ENCODE results near the gene ZNF831. TPM values are rescaled to one million over a fixed set of nuclear protein-coding genes. Genes with fewer than 3 reads are reported as not detected.

Gene ZNF831
- total and polyA plus RNA-seq, 11 donors, result 0.02 to 0.77 (median 0.06) TPM; not detected in 2

DNA sequence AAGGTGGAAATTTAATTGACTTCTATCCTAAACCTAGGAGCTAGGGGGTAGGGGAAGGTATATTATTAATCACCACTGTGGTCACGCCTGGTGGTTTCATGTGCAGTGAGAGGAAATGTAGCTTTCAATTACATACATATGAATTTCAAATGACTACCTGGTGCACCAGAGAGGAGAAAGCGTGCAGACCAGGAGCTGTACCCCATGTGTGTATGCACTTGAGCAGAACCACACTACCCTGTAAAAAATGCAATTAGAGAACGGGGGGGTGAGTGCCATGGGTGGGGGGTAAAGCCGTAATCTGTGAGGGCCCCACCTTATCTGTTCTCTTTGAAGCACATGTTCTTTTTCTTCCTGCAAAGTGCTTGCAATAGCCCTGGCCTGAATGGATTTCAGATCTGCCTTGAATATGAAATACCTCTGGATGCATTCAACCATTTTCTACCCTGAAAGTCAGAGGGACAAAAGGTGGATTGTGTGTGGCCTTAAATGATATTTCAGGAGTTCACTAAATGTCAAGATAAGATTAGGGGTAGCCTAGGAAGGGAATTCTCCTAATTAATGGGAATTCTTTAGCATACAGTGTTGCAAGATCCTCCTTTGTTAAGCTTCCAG is 105.9 kb downstream of the ZNF831 start:
- H3K4me1 ChIP-seq, result no peaks in the 10 kb centered on the region
- H3K4me3 ChIP-seq, result no peak overlapping the region
- H3K27me3 ChIP-seq, result peaks cover 0 to 79% (median 23%) of the 10 kb centered on the region in 9 donors
- intact Hi-C loops (cut with DNase I), result loop anchor here in 1 of 10 donors (10.0 kb wide), 1 partner anchor 105 kb away; no protein-coding TSS in a partner anchor
- no peaks in the 10 kb centered on the region for H3K9me3 ChIP-seq
- WGBS, 4 donors, result 22 to 38% (median 31%) methylated on average over 4 of the region's 4 CpGs
- DNase-seq (no peak), ATAC-seq (no peak)
- no peaks in the 10 kb centered on the region for H3K36me3 ChIP-seq
- TF ChIP-seq, protein P1, sequence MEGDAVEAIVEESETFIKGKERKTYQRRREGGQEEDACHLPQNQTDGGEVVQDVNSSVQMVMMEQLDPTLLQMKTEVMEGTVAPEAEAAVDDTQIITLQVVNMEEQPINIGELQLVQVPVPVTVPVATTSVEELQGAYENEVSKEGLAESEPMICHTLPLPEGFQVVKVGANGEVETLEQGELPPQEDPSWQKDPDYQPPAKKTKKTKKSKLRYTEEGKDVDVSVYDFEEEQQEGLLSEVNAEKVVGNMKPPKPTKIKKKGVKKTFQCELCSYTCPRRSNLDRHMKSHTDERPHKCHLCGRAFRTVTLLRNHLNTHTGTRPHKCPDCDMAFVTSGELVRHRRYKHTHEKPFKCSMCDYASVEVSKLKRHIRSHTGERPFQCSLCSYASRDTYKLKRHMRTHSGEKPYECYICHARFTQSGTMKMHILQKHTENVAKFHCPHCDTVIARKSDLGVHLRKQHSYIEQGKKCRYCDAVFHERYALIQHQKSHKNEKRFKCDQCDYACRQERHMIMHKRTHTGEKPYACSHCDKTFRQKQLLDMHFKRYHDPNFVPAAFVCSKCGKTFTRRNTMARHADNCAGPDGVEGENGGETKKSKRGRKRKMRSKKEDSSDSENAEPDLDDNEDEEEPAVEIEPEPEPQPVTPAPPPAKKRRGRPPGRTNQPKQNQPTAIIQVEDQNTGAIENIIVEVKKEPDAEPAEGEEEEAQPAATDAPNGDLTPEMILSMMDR (IDR thresholded peaks at IDR 0.05), result no peak
- no peak for TF ChIP-seq POLR2A (IDR thresholded peaks at IDR 0.05)
- H3K27ac ChIP-seq, result no peak overlapping the region

DNA sequence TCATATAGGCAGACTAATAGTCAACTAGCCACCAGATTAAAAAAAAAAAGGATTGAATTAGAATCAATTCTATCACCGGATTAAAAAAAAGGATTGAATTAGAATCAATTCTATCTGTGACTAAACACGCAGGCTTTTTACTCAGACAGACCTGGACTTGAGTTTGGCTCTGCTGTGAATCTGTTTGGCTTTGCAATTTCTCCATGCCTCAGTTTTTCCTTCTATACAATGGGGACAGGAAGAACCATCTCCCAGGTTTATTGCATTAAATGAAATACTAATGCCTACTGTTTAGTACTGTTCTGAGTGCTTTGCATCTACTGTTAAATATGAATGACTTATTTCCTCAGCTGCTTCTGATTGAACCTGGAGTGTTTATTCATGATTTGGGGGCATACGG is 106.8 kb downstream of the ZNF831 start:
- H3K9me3 ChIP-seq, result no peaks in the 10 kb centered on the region
- H3K27ac ChIP-seq, result no peak overlapping the region
- TF ChIP-seq POLR2A (IDR thresholded peaks at IDR 0.05), result no peak
- TF ChIP-seq, protein P1 (IDR thresholded peaks at IDR 0.05), result no peak
- no peak overlapping the region for H3K4me3 ChIP-seq
- DNase-seq, result no peak
- 59 to 97% (median 78%) methylated on average over 3 of the region's 3 CpGs for WGBS, 4 donors
- H3K36me3 ChIP-seq, result no peaks in the 10 kb centered on the region
- peaks cover 0 to 81% (median 23%) of the 10 kb centered on the region in 9 donors for H3K27me3 ChIP-seq
- no peak for ATAC-seq
- intact Hi-C loops (cut with DNase I), result no loop called here
- H3K4me1 ChIP-seq, result no peaks in the 10 kb centered on the region

DNA sequence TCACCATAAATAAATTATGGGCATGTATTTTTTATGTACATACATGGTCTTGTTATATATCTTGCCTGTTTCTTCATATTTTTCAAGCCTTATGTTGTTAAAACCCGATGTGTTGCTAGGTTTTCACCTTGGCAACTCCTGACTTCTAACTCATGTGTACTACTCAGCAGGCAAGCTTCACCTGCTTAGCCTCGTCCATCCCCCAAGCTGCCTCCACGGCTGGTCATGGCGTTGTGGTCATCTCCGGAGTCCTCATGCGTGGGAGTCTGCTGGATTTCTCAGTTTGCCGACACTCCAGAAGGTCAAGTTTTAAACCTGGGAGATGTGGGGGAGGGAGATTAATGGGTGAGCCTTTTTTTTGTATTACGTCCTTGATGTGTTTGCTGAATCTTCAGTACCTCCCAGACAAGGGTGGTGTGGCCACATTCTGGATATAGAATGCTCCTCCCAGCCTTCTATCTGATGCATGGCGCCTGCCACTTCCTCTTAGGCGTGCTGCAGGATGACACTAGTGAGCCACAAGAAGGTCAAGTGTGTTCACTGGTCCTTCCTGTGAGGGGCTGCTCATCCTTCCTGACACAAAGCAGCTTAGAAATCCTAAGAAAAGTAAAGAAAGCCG is 110.2 kb downstream of the ZNF831 start:
- Histone ChIP-seq H3K4me1 (no peaks in the 10 kb centered on the region), H3K36me3 (no peaks in the 10 kb centered on the region), H3K27ac (no peak overlapping the region), H3K4me3 (no peak overlapping the region), H3K27me3 (peaks cover 0 to 76% (median 21%) of the 10 kb centered on the region in 9 donors), H3K9me3 (no peaks in the 10 kb centered on the region)
- intact Hi-C loops (cut with DNase I), result no loop called here
- DNase-seq (no peak), ATAC-seq (no peak)
- 52 to 62% (median 57%) methylated on average over 11 of the region's 11 CpGs for WGBS, 4 donors
- TF ChIP-seq POLR2A (IDR thresholded peaks at IDR 0.05), result no peak
- TF ChIP-seq, protein P1 (IDR thresholded peaks at IDR 0.05), result no peak

DNA sequence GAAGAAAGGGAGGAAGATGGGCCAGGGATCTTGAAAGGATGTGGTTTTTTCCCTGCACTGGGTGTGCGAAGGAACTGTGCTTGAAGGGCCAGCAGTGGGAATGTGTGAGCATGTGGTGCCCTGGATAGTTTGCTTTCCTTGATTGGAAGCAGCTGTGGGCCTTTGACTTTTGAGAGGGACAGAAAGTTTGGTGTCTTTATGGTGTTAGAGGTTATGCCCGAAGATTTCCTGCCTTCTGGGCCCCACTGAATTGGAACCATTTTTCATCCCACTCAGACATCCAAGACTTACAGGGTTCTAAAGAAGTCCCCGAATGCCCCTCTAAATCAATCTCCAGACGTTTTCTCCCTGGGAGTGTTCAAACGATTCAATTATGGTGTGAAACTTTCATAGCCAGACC is 113.3 kb downstream of the ZNF831 start:
- WGBS, 4 donors, result 58 to 67% (median 62%) methylated on average over 5 of the region's 5 CpGs
- Histone ChIP-seq H3K9me3 (no peaks in the 10 kb centered on the region), H3K27me3 (peaks cover 0 to 50% (median 5%) of the 10 kb centered on the region in 9 donors), H3K4me1 (no peaks in the 10 kb centered on the region), H3K36me3 (no peaks in the 10 kb centered on the region), H3K27ac (no peak overlapping the region), H3K4me3 (no peak overlapping the region)
- ATAC-seq (no peak), DNase-seq (no peak)
- TF ChIP-seq POLR2A (IDR thresholded peaks at IDR 0.05), result no peak
- TF ChIP-seq, protein P1 (IDR thresholded peaks at IDR 0.05), result no peak
- intact Hi-C loops (cut with DNase I), result no loop called here

All from heart left ventricle (tissue), 16 donors.